Osteocyte (in vitro differentiated cells): ENCODE measurements around the gene PKD2L1. TPM values are rescaled to one million over a fixed set of nuclear protein-coding genes. Genes with fewer than 3 reads are reported as not detected.

Experiments
- DNase-seq: peaks from one replicate; pipeline ENCODE4 v3.0.0; 2021; ENCODE audit warnings: mixed read lengths; ENCODE audit not compliant: unreplicated experiment; ENCODE audit errors: extremely low spot score
- H3K27ac Mint-ChIP-seq: one replicate; pipeline ENCODE4 v1.8.0; 2021; ENCODE audit warnings: mild to moderate bottlenecking, mixed read lengths; ENCODE audit not compliant: unreplicated experiment
- H3K27me3 Mint-ChIP-seq: one replicate; pipeline ENCODE4 v1.8.0; 2021; ENCODE audit warnings: mixed read lengths; ENCODE audit not compliant: unreplicated experiment
- H3K36me3 Mint-ChIP-seq: one replicate; pipeline ENCODE4 v1.8.0; 2021; ENCODE audit warnings: mixed read lengths; ENCODE audit not compliant: unreplicated experiment
- H3K4me1 Mint-ChIP-seq: one replicate; pipeline ENCODE4 v1.8.0; 2021; ENCODE audit warnings: mixed read lengths; ENCODE audit not compliant: unreplicated experiment
- H3K4me3 Mint-ChIP-seq: one replicate; pipeline ENCODE4 v1.8.0; 2021; ENCODE audit warnings: mild to moderate bottlenecking, moderate library complexity, mixed read lengths; ENCODE audit not compliant: unreplicated experiment
- H3K9me3 Mint-ChIP-seq: one replicate; pipeline ENCODE4 v1.8.0; 2021; ENCODE audit warnings: mixed read lengths; ENCODE audit not compliant: unreplicated experiment
- total RNA-seq: library from RNA; stranded (reverse); gene quantifications from 2 replicates; pipeline ENCODE4 v1.2.1, GENCODE V29; 2021
- TF ChIP-seq, protein P1 (sequence below): fragments of 200-600 bp; sonication (generic); IDR thresholded peaks from 2 replicates; pipeline ENCODE4 v1.5.0; 2021; ENCODE audit warnings: antibody characterized with exemption, mild to moderate bottlenecking, moderate library complexity

PKD2L1 gene
- total RNA-seq, 1 donor from 2014 or later = not detected

DNA sequence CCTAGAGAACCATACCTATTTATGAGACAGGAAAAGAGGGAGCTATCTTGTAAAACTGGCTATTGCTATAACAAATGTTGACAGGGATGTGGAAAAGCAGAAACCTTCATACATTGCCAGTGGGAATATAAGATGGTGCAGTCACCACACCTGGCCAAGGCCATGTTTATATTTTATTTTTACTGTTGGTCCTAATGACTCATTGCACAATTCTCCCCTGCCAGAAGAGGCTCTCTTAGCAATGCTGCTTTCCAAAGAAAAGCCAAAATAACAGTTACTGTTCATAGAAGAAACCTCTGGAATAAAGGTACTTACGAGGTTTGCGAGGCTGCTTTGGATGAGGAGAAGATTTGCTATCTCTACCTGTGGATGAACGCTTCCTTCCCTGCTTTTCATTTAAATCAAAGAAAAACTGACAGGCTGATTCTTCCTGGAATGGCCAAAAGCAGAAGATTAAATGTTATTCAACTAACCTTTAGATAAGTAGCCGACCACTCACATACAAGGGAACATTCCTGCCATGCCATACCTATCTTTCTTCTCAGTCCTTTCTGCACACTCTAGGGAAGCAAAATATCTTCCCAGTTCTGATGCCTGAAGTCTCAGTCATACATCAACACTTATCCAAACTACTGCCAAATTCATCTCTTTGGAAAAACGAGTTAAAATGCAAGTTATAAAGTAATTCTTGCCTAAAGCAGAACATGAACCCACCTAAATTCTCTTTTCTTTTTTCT, 84.4 kb downstream of the PKD2L1 start:
- TF ChIP-seq, protein P1, sequence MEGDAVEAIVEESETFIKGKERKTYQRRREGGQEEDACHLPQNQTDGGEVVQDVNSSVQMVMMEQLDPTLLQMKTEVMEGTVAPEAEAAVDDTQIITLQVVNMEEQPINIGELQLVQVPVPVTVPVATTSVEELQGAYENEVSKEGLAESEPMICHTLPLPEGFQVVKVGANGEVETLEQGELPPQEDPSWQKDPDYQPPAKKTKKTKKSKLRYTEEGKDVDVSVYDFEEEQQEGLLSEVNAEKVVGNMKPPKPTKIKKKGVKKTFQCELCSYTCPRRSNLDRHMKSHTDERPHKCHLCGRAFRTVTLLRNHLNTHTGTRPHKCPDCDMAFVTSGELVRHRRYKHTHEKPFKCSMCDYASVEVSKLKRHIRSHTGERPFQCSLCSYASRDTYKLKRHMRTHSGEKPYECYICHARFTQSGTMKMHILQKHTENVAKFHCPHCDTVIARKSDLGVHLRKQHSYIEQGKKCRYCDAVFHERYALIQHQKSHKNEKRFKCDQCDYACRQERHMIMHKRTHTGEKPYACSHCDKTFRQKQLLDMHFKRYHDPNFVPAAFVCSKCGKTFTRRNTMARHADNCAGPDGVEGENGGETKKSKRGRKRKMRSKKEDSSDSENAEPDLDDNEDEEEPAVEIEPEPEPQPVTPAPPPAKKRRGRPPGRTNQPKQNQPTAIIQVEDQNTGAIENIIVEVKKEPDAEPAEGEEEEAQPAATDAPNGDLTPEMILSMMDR = no peak
- no peaks in the 10 kb centered on the region for H3K4me1 Mint-ChIP-seq
- H3K27ac Mint-ChIP-seq = no peak overlapping the region
- no peak for DNase-seq
- no peaks in the 10 kb centered on the region for H3K27me3 Mint-ChIP-seq
- peaks cover 23% of the 10 kb centered on the region for H3K36me3 Mint-ChIP-seq
- H3K9me3 Mint-ChIP-seq = no peaks in the 10 kb centered on the region
- no peak overlapping the region for H3K4me3 Mint-ChIP-seq

DNA sequence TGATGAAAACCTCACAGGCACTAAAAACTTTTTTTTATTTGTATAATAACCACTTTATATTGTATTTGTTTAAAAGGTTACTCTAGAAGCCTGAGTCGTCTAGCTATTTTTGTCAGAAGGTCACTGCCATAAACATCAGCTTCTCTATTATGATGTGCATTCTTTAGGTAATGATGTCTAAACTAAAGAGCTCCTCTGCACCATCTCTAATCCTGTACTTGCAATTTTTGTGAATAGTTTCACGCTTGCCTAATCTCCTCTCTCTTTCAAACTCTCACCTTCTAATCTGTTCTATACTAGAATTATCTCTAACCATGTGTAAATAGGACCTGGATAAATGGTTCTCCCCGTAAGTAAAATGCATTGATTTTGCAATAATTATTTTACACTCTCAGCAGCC, 90.2 kb downstream of the PKD2L1 start:
- Mint-ChIP-seq H3K27ac (no peak overlapping the region), H3K4me1 (no peaks in the 10 kb centered on the region), H3K4me3 (no peak overlapping the region), H3K9me3 (no peaks in the 10 kb centered on the region), H3K36me3 (peaks cover 13% of the 10 kb centered on the region), H3K27me3 (no peaks in the 10 kb centered on the region)
- TF ChIP-seq, protein P1 = no peak
- no peak for DNase-seq

DNA sequence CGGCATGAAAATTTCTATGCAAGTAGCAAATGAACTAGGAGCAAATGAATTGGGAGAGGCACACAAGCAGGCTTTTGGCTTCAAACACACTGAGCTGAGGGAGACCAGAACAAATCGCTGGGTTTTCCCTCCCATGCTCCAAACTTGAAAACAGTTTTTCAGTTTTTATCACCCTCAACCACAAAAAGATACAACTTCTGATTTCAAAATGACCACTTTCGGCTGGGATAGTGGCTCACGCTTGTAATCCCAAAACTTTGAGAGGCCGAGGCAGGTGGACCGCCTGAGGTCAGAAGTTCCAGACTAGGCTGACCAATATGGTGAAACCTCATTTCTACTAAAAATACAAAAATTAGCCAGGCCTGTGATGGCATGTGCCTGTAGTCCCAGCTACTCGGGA, 91.6 kb downstream of the PKD2L1 start:
- Mint-ChIP-seq H3K9me3 (no peaks in the 10 kb centered on the region), H3K36me3 (peaks cover 17% of the 10 kb centered on the region)
- TF ChIP-seq, protein P1 = no peak

More for the DNA sequence above, 91.6 kb downstream of the PKD2L1 start:
- Mint-ChIP-seq H3K27me3 (no peaks in the 10 kb centered on the region), H3K4me1 (no peaks in the 10 kb centered on the region), H3K27ac (no peak overlapping the region), H3K4me3 (no peak overlapping the region)
- DNase-seq = no peak

Other genes with a start within 250 kb of the PKD2L1 start
- not detected in 2 replicates for gene CPN1, start 248.4 kb downstream of the PKD2L1 start, total RNA-seq
- gene ERLIN1, start 144.2 kb downstream of the PKD2L1 start, total RNA-seq = 28.2 and 34.4 TPM in 2 replicates
- 17.8 and 18.6 TPM in 2 replicates for gene CHUK, start 100.6 kb downstream of the PKD2L1 start, total RNA-seq
- gene CWF19L1, start 62.6 kb downstream of the PKD2L1 start, total RNA-seq = 18.7 and 18.9 TPM in 2 replicates
- 23.7 and 27.5 TPM in 2 replicates for gene BLOC1S2, start 43.5 kb downstream of the PKD2L1 start, total RNA-seq
- gene SCD, start 17.0 kb upstream of the PKD2L1 start, total RNA-seq = 77.9 and 81.4 TPM in 2 replicates
- gene WNT8B, start 132.8 kb upstream of the PKD2L1 start, total RNA-seq = not detected in 2 replicates
- gene SEC31B, start 189.6 kb upstream of the PKD2L1 start, total RNA-seq = 18.3 and 19.6 TPM in 2 replicates
- gene NDUFB8, start 199.6 kb upstream of the PKD2L1 start, total RNA-seq = 151 and 169 TPM in 2 replicates
- gene HIF1AN, start 205.7 kb upstream of the PKD2L1 start, total RNA-seq = 45.8 and 50.6 TPM in 2 replicates